HG02798 (cell line): ENCODE results near the gene CCDC80.

Experiments used
- ATAC-seq: cut with Tn5 transposase; IDR thresholded peaks from one replicate; pipeline ENCODE4 v1.9.1; 2021; ENCODE audit warnings: mild to moderate bottlenecking; ENCODE audit not compliant: unreplicated experiment, poor library complexity

CCDC80 gene

GRCh38 chr3:112555535-112556170, 85.3 kb downstream of the CCDC80 start:
- no peak for ATAC-seq

GRCh38 chr3:112550859-112551258, 90.1 kb downstream of the CCDC80 start:
- ATAC-seq, result no peak
